Loucy (cell line): ENCODE results near the gene MRE11.

ENCODE experiments used
- H2AFZ ChIP-seq: fragments of 200-600 bp; sonication (generic); 2 replicates; pipeline ENCODE4 v1.6.0; 2016; ENCODE audit warnings: antibody characterized with exemption, mild to moderate bottlenecking, low read length, moderate library complexity
- H3F3A ChIP-seq: fragments of 200-600 bp; 2 replicates; pipeline ENCODE4 v1.6.0; 2016; ENCODE audit warnings: antibody characterized with exemption, low read depth, mild to moderate bottlenecking
- H3K27me3 ChIP-seq: fragments of 200-600 bp; sonication (generic); 2 replicates; pipeline ENCODE4 v1.6.1; 2014; ENCODE audit warnings: low read length, mild to moderate bottlenecking; ENCODE audit not compliant: insufficient read depth, poor library complexity, severe bottlenecking
- H3K36me3 ChIP-seq: fragments of 200-600 bp; sonication (generic); 2 replicates; pipeline ENCODE4 v1.6.1; 2016; ENCODE audit warnings: low read length; ENCODE audit not compliant: insufficient read depth
- H3K4me1 ChIP-seq: fragments of 200-600 bp; sonication (generic); 2 replicates; pipeline ENCODE4 v1.5.1; 2014; ENCODE audit warnings: low read length, mild to moderate bottlenecking; ENCODE audit not compliant: insufficient read depth, poor library complexity, severe bottlenecking
- H3K4me2 ChIP-seq: fragments of 200-600 bp; sonication (generic); 2 replicates; pipeline ENCODE4 v1.6.0; 2014; ENCODE audit warnings: antibody characterized with exemption, low read length, low read depth, mild to moderate bottlenecking; ENCODE audit not compliant: poor library complexity, severe bottlenecking
- H3K4me3 ChIP-seq: fragments of 200-600 bp; sonication (generic); 2 replicates; pipeline ENCODE4 v1.5.1; 2014; ENCODE audit warnings: low read length, mild to moderate bottlenecking, mixed read lengths; ENCODE audit not compliant: poor library complexity, severe bottlenecking
- H3K79me2 ChIP-seq: fragments of 200-600 bp; sonication (generic); 2 replicates; pipeline ENCODE4 v1.6.1; 2014; ENCODE audit warnings: low read length; ENCODE audit not compliant: insufficient read depth
- H3K9ac ChIP-seq: fragments of 200-600 bp; sonication (generic); 2 replicates; pipeline ENCODE4 v1.6.0; 2014; ENCODE audit warnings: mild to moderate bottlenecking, low read depth, low read length, moderate library complexity; ENCODE audit not compliant: poor library complexity, severe bottlenecking
- H3K9me2 ChIP-seq: fragments of 200-600 bp; sonication (generic); replicated peaks from 2 replicates; pipeline ENCODE4 v1.6.1; 2016; ENCODE audit warnings: low read depth, low read length, mixed read lengths
- H3K9me3 ChIP-seq: fragments of 200-600 bp; sonication (generic); 2 replicates; pipeline ENCODE4 v1.6.1; 2014; ENCODE audit warnings: mild to moderate bottlenecking, antibody characterized with exemption, low read length, low read depth; ENCODE audit not compliant: insufficient read depth
- H4K20me1 ChIP-seq: fragments of 200-600 bp; sonication (generic); 2 replicates; pipeline ENCODE4 v1.6.0; 2014; ENCODE audit warnings: antibody characterized with exemption, low read length, mild to moderate bottlenecking; ENCODE audit not compliant: insufficient read depth, poor library complexity, severe bottlenecking
- CTCF ChIP-seq: fragments of 200-600 bp; sonication (generic); conservative IDR thresholded peaks from 2 replicates; pipeline ENCODE4 v1.5.1; 2014; ENCODE audit warnings: mild to moderate bottlenecking, antibody characterized with exemption, low read length
- EZH2phosphoT487 ChIP-seq: fragments of 200-600 bp; IDR thresholded peaks from 2 replicates; pipeline ENCODE4 v1.6.1; 2018; ENCODE audit warnings: antibody characterized with exemption, mild to moderate bottlenecking, moderate library complexity, borderline replicate concordance

Gene MRE11

GRCh38 chr11:94424662-94425061 is 69.0 kb downstream of the MRE11 start:
- peaks cover 5% of the 10 kb centered on the region; the same call in 1 of the 2 replicates for H3K79me2 ChIP-seq
- no peak overlapping the region for H3K4me2 ChIP-seq

GRCh38 chr11:94424011-94424410 is 69.6 kb downstream of the MRE11 start:
- Histone ChIP-seq H4K20me1 (no peaks in the 10 kb centered on the region), H3K9me3 (no peaks in the 10 kb centered on the region), H3F3A (no peaks in the 10 kb centered on the region), H2AFZ (no peak overlapping the region), H3K4me1 (no peaks in the 10 kb centered on the region), H3K4me3 (no peak overlapping the region), H3K9ac (no peak overlapping the region), H3K36me3 (peaks cover 71% of the 10 kb centered on the region; the same call in 1 of the 2 replicates), H3K4me2 (no peak overlapping the region), H3K79me2 (peaks cover 5% of the 10 kb centered on the region; the same call in 1 of the 2 replicates), H3K27me3 (no peaks in the 10 kb centered on the region), H3K9me2 (no peaks in the 10 kb centered on the region)
- no peak for TF ChIP-seq CTCF
- no peak for TF ChIP-seq EZH2phosphoT487

More at GRCh38 chr11:94424662-94425061, 69.0 kb downstream of the MRE11 start:
- peaks cover 72% of the 10 kb centered on the region; the same call in 1 of the 2 replicates for H3K36me3 ChIP-seq
- no peaks in the 10 kb centered on the region for H3K27me3 ChIP-seq
- H3K9me3 ChIP-seq = no peaks in the 10 kb centered on the region
- no peaks in the 10 kb centered on the region for H4K20me1 ChIP-seq
- no peak overlapping the region for H3K9ac ChIP-seq
- no peak overlapping the region for H2AFZ ChIP-seq
- no peak for TF ChIP-seq EZH2phosphoT487
- TF ChIP-seq CTCF = no peak
- H3K4me3 ChIP-seq = no peak overlapping the region
- no peaks in the 10 kb centered on the region for H3K9me2 ChIP-seq
- H3F3A ChIP-seq = no peaks in the 10 kb centered on the region
- H3K4me1 ChIP-seq = no peaks in the 10 kb centered on the region

- H2AFZ ChIP-seq = no peak overlapping the region
- H3K36me3 ChIP-seq = peaks cover 71% of the 10 kb centered on the region; the same call in 1 of the 2 replicates
- H3F3A ChIP-seq = no peaks in the 10 kb centered on the region
- TF ChIP-seq CTCF = no peak
- TF ChIP-seq EZH2phosphoT487 = no peak
- no peak overlapping the region for H3K4me3 ChIP-seq
- H3K9me2 ChIP-seq = no peaks in the 10 kb centered on the region
- no peak overlapping the region for H3K4me2 ChIP-seq
- H3K27me3 ChIP-seq = no peaks in the 10 kb centered on the region
- no peaks in the 10 kb centered on the region for H4K20me1 ChIP-seq
- peaks cover 5% of the 10 kb centered on the region; the same call in 1 of the 2 replicates for H3K79me2 ChIP-seq
- no peaks in the 10 kb centered on the region for H3K9me3 ChIP-seq
- H3K4me1 ChIP-seq = no peaks in the 10 kb centered on the region
- no peak overlapping the region for H3K9ac ChIP-seq
Observed at GRCh38 chr11:94423507-94423906, 70.1 kb downstream of the MRE11 start.
